Adrenal gland (tissue), 12 donors: ENCODE measurements around the gene OR4D1. TPM values are rescaled to one million over a fixed set of nuclear protein-coding genes. Genes with fewer than 3 reads are reported as not detected.

Experiments
- DNase-seq, 7 donors: peaks; one replicate each; pipeline ENCODE4 v3.0.0-alpha.2; 2019 to 2020
- H3K27ac ChIP-seq, 5 donors: fragments of 200-600 bp; sonication (generic) in 4 of 5; 1 replicate in 3 of 5; 2 replicates in 2 of 5; pipeline versions ENCODE4 v1.5.1 to v1.8.0; 2016 to 2020; ENCODE audit warnings: mild to moderate bottlenecking in 1 of 5
- H3K27me3 ChIP-seq: fragments of 200-600 bp; 2 replicates; pipeline ENCODE4 v1.8.0; 2021
- H3K36me3 ChIP-seq, 2 donors: fragments of 200-600 bp; replicated peaks in 1 of 2; 1 replicate in 1 of 2; 2 replicates in 1 of 2; pipeline versions ENCODE4 v1.5.1 to v1.8.0; 2018 to 2022
- H3K4me1 ChIP-seq, 2 donors: fragments of 200-600 bp; replicated peaks in 1 of 2; 1 replicate in 1 of 2; 2 replicates in 1 of 2; pipeline versions ENCODE4 v1.5.1 to v1.8.0; 2018 to 2021
- H3K4me3 ChIP-seq, 4 donors: fragments of 200-600 bp; sonication (generic) in 3 of 4; one replicate each; pipeline ENCODE4 v1.5.1; 2016 to 2018
- H3K9me3 ChIP-seq, 3 donors: fragments of 200-600 bp; sonication (generic) in 1 of 3; replicated peaks in 1 of 3; 1 replicate in 2 of 3; 2 replicates in 1 of 3; pipeline versions ENCODE4 v1.5.1 to v1.8.0; 2016 to 2021
- POLR2A ChIP-seq, 2 donors: fragments of 450-650 bp; IDR thresholded peaks; one replicate each; pipeline ENCODE4 v1.6.1; 2017; ENCODE audit warnings: antibody characterized with exemption in 2 of 2, mild to moderate bottlenecking in 2 of 2, moderate library complexity in 1 of 2
- WGBS, 4 donors: extraction: QIAGEN DNeasy Blood & Tissue Kit in 2 of 4; methylation state at CpG; one replicate each; pipeline versions ENCODE4 v1.1.5 to v1.1.7; 2013 to 2017; 5-methylcytosine and 5-hydroxymethylcytosine counted together
- intact Hi-C, 2 donors: fragments of 100-400 bp; cut with DNase I; formaldehyde crosslinking; loops; one replicate each; pipeline versions ENCODE4 v1.14.1 to v1.15.0; 2022 to 2023
- polyA plus RNA-seq, 3 donors: library from polyadenylated mRNA; stranded (reverse); fragments of 200-250 nt in 2 of 3; fragments of 350-450 nt in 1 of 3; fragmentation: Illumina TruSeq in 1 of 3; extraction: RNeasy Lipid Tissue Mini Kit (QIAGEN cat#74804) in 1 of 3; gene quantifications; one replicate each; pipeline ENCODE4 v1.2.3, GENCODE V29; 2013 to 2014
- total RNA-seq, 9 donors: library from RNA; depleted of rRNA in 4 of 9; stranded (reverse); fragments of >200 nt in 4 of 9; fragments of 120-200 nt in 1 of 9; fragmentation: NEBNext Ultra II Directional in 1 of 9; extraction: Animal tissue kit (Norgen Biotek cat#: 25700) in 1 of 9; gene quantifications; one replicate each; pipeline versions ENCODE4 v1.1.0 to v1.2.4, GENCODE V29; 2013 to 2023
- TF ChIP-seq, protein P1 (sequence below), 6 experiments: fragments of 450-650 bp in 4 of 6; fragments of 200-600 bp in 2 of 6; sonication (generic) in 1 of 6; IDR thresholded peaks; 1 replicate in 5 of 6; 2 replicates in 1 of 6; pipeline versions ENCODE4 v1.5.1 to v1.8.0; 2016 to 2021; ENCODE audit warnings: antibody characterized with exemption in 6 of 6, mild to moderate bottlenecking in 2 of 6, moderate library complexity in 1 of 6
- donor health status: healthy with polysubstance abuse.
- donor health status: Bipolar disorder and iron deficiency.
- donor health status: DM: yes; HTN: yes; CAD: no.
- donor health status: DM: no; HTN: no; CAD: no.
- donor health status: DM: no; HTN: no; CAD: no.
- donor health status: DM: yes; HTN: yes; CAD: no.

The OR4D1 gene
- total and polyA plus RNA-seq, 12 donors, result under 0.01 TPM; not detected in 11

DNA sequence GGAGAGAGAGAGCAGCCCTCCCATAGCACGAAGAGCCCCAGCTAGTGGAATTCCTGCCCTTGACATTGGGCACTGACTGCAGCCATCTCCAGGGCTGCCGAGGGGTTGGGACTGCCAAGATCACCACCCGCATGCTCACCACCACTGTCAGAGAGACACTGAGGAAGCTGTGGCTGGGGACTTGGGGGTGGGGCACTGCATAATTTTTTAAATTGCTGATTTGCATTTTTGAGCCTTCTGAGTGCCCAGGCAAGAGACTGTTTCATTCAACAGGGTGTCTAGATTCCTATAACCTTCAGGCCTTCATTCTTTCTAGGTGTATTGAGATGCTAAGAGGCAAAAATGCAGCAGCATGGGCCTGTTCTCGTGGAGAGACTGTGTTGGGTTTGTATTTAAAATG lies 35.3 kb downstream of the OR4D1 start:
- TF ChIP-seq, protein P1, sequence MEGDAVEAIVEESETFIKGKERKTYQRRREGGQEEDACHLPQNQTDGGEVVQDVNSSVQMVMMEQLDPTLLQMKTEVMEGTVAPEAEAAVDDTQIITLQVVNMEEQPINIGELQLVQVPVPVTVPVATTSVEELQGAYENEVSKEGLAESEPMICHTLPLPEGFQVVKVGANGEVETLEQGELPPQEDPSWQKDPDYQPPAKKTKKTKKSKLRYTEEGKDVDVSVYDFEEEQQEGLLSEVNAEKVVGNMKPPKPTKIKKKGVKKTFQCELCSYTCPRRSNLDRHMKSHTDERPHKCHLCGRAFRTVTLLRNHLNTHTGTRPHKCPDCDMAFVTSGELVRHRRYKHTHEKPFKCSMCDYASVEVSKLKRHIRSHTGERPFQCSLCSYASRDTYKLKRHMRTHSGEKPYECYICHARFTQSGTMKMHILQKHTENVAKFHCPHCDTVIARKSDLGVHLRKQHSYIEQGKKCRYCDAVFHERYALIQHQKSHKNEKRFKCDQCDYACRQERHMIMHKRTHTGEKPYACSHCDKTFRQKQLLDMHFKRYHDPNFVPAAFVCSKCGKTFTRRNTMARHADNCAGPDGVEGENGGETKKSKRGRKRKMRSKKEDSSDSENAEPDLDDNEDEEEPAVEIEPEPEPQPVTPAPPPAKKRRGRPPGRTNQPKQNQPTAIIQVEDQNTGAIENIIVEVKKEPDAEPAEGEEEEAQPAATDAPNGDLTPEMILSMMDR (IDR thresholded peaks at IDR 0.05), result no peak
- TF ChIP-seq POLR2A (IDR thresholded peaks at IDR 0.05), result no peak
- intact Hi-C loops, result no loop called here
- Histone ChIP-seq H3K27me3 (no peaks in the 10 kb centered on the region), H3K4me1 (no peaks in the 10 kb centered on the region), H3K36me3 (no peaks in the 10 kb centered on the region), H3K4me3 (no peak overlapping the region), H3K9me3 (no peaks in the 10 kb centered on the region), H3K27ac (no peak overlapping the region)
- DNase-seq, result no peak
- 78 to 100% (median 81%) methylated on average over 1 to 4 of the region's 4 CpGs for WGBS, 4 donors

DNA sequence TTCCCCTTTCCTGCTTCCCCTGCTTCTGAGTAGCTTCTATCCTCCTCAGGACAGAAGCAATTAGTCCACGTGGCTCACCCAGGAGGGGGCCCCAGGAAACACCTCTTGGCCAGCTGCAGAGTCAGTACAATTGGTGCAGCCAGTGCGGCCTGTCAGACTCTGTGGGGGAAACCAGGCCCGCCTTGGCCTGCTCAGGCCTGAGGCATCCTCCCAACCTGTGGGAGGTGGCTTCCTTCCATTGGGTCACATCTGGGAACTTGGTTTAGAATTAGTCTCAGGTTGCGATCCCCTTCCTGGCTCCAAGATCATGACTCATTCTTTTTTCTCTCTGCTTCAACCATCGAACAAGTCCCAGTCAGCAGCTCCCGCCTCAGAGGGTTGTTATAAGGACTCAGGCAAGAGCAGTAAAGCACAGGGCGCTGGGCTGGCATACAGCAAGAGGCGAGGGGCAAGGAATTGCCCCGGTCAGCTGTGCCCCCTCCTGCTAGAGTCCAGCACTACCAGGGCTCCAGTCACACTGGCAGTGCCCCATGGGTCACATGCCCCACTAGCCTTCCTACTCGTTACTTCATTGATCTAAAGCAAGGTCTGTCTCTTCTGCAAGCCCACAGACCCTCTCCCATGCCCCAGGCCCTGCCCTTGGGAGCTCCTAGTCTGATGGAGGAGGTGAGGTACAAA lies 36.3 kb downstream of the OR4D1 start:
- no peak for TF ChIP-seq POLR2A (IDR thresholded peaks at IDR 0.05)
- TF ChIP-seq, protein P1 (IDR thresholded peaks at IDR 0.05), result no peak
- intact Hi-C loops, result no loop called here
- H3K36me3 ChIP-seq, result no peaks in the 10 kb centered on the region
- 71 to 82% (median 75%) methylated on average over 8 to 10 of the region's 10 CpGs for WGBS, 4 donors
- H3K27ac ChIP-seq, result no peak overlapping the region
- H3K4me3 ChIP-seq, result no peak overlapping the region
- no peaks in the 10 kb centered on the region for H3K9me3 ChIP-seq
- no peaks in the 10 kb centered on the region for H3K4me1 ChIP-seq
- H3K27me3 ChIP-seq, result no peaks in the 10 kb centered on the region
- DNase-seq, result no peak

DNA sequence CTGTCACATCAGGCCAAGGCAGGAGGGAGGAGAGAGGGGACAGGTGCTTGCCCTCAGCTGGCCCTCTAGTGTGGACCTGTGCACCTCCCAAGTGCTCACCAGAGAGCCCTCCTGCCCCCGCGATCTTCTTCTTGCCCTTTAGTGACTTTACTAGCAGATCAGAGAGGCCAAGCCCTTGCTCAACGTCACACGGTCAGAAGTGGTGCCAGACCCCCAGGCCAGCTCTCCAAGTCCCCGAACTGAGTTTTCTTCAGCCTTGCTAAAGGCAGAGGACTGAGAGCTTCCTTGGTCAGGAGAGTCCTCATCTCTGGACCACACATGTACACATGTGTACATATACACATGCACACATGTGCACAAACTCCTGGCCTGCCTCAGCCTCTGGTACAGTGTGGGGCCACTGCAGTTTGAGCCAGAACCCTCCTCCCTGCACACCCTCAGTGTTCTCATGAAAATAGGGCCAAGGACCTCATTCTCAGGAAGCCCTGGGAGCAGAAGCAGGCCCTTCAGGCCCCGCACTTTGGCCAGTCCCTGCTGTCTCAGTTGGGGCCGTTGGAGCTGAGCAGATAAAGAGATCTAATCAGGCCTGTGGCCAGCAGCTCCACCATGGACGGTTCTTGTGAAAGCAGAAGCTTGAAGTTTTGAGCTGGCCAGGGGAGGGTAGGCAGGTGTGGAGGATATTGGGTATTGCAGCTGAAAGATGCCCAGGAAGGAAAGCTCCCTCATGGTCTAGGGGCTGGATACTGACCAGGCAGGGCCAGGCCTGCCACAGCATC lies 37.0 kb downstream of the OR4D1 start:
- Histone ChIP-seq H3K4me3 (no peak overlapping the region), H3K27me3 (no peaks in the 10 kb centered on the region), H3K27ac (no peak overlapping the region), H3K9me3 (no peaks in the 10 kb centered on the region), H3K36me3 (no peaks in the 10 kb centered on the region), H3K4me1 (no peaks in the 10 kb centered on the region)
- WGBS, 4 donors, result 75 to 84% (median 76%) methylated on average over 4 to 8 of the region's 8 CpGs
- no peak for DNase-seq
- TF ChIP-seq, protein P1 (IDR thresholded peaks at IDR 0.05), result no peak
- no peak for TF ChIP-seq POLR2A (IDR thresholded peaks at IDR 0.05)
- intact Hi-C loops, result no loop called here

DNA sequence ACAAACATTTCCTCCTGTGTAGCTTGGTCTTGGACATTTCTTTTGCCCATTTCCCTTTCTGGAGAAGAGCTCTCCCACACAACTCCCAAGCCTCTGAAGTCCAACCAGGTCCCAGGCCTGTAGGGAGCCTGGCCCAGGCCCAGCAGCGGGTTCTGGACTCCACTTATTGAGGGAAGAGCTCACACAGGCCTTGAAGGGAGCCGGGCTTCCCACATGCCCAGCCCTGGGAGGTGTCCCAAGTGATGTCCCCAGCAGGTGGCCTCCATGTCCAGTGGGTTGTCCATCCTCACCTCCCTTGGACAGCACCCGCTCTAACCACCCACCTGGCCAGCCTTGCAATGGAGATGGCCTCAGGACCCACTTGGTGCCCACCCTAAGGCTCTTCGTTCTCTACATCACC lies 38.4 kb downstream of the OR4D1 start:
- TF ChIP-seq POLR2A (IDR thresholded peaks at IDR 0.05), result no peak
- TF ChIP-seq, protein P1 (IDR thresholded peaks at IDR 0.05), result no peak
- no peaks in the 10 kb centered on the region for H3K4me1 ChIP-seq
- no peak overlapping the region for H3K27ac ChIP-seq
- H3K4me3 ChIP-seq, result no peak overlapping the region
- no peaks in the 10 kb centered on the region for H3K9me3 ChIP-seq
- H3K36me3 ChIP-seq, result no peaks in the 10 kb centered on the region
- H3K27me3 ChIP-seq, result no peaks in the 10 kb centered on the region
- intact Hi-C loops, result no loop called here
- 82 to 94% (median 88%) methylated on average over 4 of the region's 4 CpGs; no CpG with 5 or more reads in 1 of the 4 donors for WGBS, 4 donors
- DNase-seq, result no peak
